GM12878 (cell line): Measurements from ENCODE around the gene FAM234B.

Experiments
- SREBF2 ChIP-seq: IDR thresholded peaks from 2 replicates; pipeline ENCODE4 v1.6.1; 2012; ENCODE audit warnings: mild to moderate bottlenecking, low read length
- ZBED1 ChIP-seq: IDR thresholded peaks from 2 replicates; pipeline ENCODE4 v1.6.1; 2016; ENCODE audit warnings: borderline replicate concordance

DNA sequence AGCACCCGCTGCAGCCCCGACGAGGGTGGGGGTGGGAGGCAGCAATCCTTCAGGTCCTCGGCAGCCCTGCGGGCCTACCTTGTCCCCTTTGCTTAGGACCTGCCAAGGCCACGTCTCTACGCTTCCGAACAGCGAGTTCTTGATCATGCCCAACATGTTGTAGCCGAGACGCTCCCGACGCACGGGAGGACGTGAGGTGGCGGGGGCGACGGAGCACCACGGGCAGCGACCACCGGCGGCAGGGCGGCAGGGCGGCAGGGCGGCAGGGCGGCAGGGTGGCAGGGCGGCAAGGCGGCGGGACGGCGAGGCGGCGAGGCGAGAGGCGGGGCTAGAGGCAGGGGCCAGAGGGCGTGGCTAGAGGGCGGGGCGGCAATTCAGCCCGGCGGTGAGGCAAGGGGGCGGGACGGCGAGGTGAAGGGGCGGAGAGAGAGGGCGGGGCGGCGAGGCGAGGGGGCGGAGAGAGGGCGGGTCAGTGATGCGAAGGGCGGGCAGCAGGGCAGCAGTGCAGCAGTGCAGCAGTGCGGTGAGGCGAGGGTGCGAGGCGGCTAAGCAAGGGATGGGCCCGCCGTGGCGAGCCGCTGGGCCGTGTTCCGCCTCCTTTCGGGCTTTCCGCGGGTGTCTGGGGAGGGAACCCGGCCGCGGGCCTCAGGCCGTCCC, 44.1 kb upstream of the FAM234B start, which contains the start of gene HEBP1:
- TF ChIP-seq ZBED1 (no peak), SREBF2 (no peak)
